CD8-positive, alpha-beta memory T cell (primary cell): ENCODE results near the gene PABPN1. TPM values are rescaled to one million over a fixed set of nuclear protein-coding genes. Genes with fewer than 3 reads are reported as not detected.
"Not testable (repeated sequence)": the region's sequence is repeated elsewhere in the genome, so short reads cannot be mapped to it uniquely, and the experiment has no call there.

ENCODE experiments used
- CTCF ChIA-PET: fragments of 350-600 bp; sonication (Branson Sonifier 250); formaldehyde crosslinking; loops from one replicate; lab custom pipeline; 2021; ENCODE audit warnings: antibody characterized with exemption; lab: Charles Lee
- POLR2A ChIA-PET: fragments of 350-600 bp; sonication (Branson Sonifier 250); formaldehyde crosslinking; loops from one replicate; lab custom pipeline; 2021; ENCODE audit warnings: antibody characterized with exemption; lab: Charles Lee
- DNase-seq, 5 donors: peaks; one replicate each; pipeline versions ENCODE4 v3.0.0 to v3.0.0-alpha.2; 2020 to 2022; ENCODE audit warnings: mixed read lengths in 1 of 5
- H3K27ac ChIP-seq: one replicate; pipeline ENCODE4 v1.7.0; 2013; ENCODE audit warnings: low read depth, mild to moderate bottlenecking, low read length, moderate library complexity
- H3K27me3 ChIP-seq: 2 replicates; pipeline ENCODE4 v1.7.0; 2013; ENCODE audit warnings: low read length, mild to moderate bottlenecking; ENCODE audit not compliant: insufficient read depth, poor library complexity, severe bottlenecking
- H3K36me3 ChIP-seq: 2 replicates; pipeline ENCODE4 v1.7.0; 2013; ENCODE audit warnings: mild to moderate bottlenecking, low read length, moderate library complexity; ENCODE audit not compliant: insufficient read depth
- H3K4me1 ChIP-seq: 2 replicates; pipeline ENCODE4 v1.7.0; 2013; ENCODE audit warnings: mild to moderate bottlenecking, low read length, moderate library complexity; ENCODE audit not compliant: insufficient read depth
- H3K4me3 ChIP-seq: 2 replicates; pipeline ENCODE4 v1.7.0; 2013; ENCODE audit warnings: mild to moderate bottlenecking, low read length
- H3K9me3 ChIP-seq: 2 replicates; pipeline ENCODE4 v1.7.0; 2013; ENCODE audit warnings: mild to moderate bottlenecking, low read length
- H3K27ac Mint-ChIP-seq, 8 donors: one replicate each; pipeline ENCODE4 v1.8.0; 2020 to 2021; ENCODE audit warnings: mixed read lengths in 8 of 8, mild to moderate bottlenecking in 6 of 8, inconsistent platforms in 3 of 8, moderate library complexity in 3 of 8
- H3K27me3 Mint-ChIP-seq, 2 donors: one replicate each; pipeline ENCODE4 v1.8.0; 2020 to 2021; ENCODE audit warnings: mixed read lengths in 2 of 2, mild to moderate bottlenecking in 1 of 2, moderate library complexity in 1 of 2
- H3K36me3 Mint-ChIP-seq, 3 donors: one replicate each; pipeline ENCODE4 v1.8.0; 2020 to 2021; ENCODE audit warnings: mixed read lengths in 3 of 3, inconsistent platforms in 1 of 3, mild to moderate bottlenecking in 1 of 3
- H3K4me1 Mint-ChIP-seq, 3 donors: one replicate each; pipeline ENCODE4 v1.8.0; 2020 to 2021; ENCODE audit warnings: mixed read lengths in 3 of 3, inconsistent platforms in 1 of 3, mild to moderate bottlenecking in 1 of 3
- H3K4me3 Mint-ChIP-seq, 7 donors: one replicate each; pipeline ENCODE4 v1.8.0; 2020 to 2021; ENCODE audit warnings: mixed read lengths in 7 of 7, mild to moderate bottlenecking in 6 of 7, moderate library complexity in 4 of 7, inconsistent platforms in 2 of 7
- H3K9me3 Mint-ChIP-seq, 5 donors: one replicate each; pipeline ENCODE4 v1.8.0; 2020 to 2022; ENCODE audit warnings: mixed read lengths in 5 of 5, mild to moderate bottlenecking in 3 of 5, moderate library complexity in 2 of 5, inconsistent platforms in 1 of 5
- polyA plus RNA-seq: library from polyadenylated mRNA; unstranded; fragments of 300-500 nt; fragmentation: Illumina TruSeq; gene quantifications from one replicate; pipeline ENCODE4 v1.2.3, GENCODE V29; 2021
- total RNA-seq, 2 experiments: library from RNA; stranded (reverse); gene quantifications; one replicate each; pipeline ENCODE4 v1.2.3, GENCODE V29; 2021

Gene PABPN1
- total and polyA plus RNA-seq, 3 experiments from 2014 or later = 125 to 308 (median 308) TPM

- peaks cover 20% of the 10 kb centered on the region for H3K36me3 ChIP-seq
- H3K4me3 Mint-ChIP-seq = peak overlapping the region in 1 of 7 donors; percentile 35
- H3K4me3 ChIP-seq = no peak overlapping the region
- H3K36me3 Mint-ChIP-seq = peaks cover 0 to 44% (median 6%) of the 10 kb centered on the region in 3 donors
- peaks cover 26 to 33% (median 28%) of the 10 kb centered on the region in 3 donors for H3K4me1 Mint-ChIP-seq
- H3K9me3 Mint-ChIP-seq = no peaks in the 10 kb centered on the region
- ChIA-PET CTCF (no interaction called here), POLR2A (no interaction called here)
- no peak overlapping the region for H3K27ac ChIP-seq
- H3K27me3 Mint-ChIP-seq = peaks cover 0 to 3% of the 10 kb centered on the region in 2 donors
- H3K4me1 ChIP-seq = peaks cover 20% of the 10 kb centered on the region
- H3K9me3 ChIP-seq = no peaks in the 10 kb centered on the region
- DNase-seq = no peak
- H3K27ac Mint-ChIP-seq = peak overlapping the region in 2 of 8 donors; percentile 7 to 88
- no peaks in the 10 kb centered on the region for H3K27me3 ChIP-seq
These were observed 3.7 kb downstream of the PABPN1 start for GRCh38 chr14:23324993-23325392.

- CTCF ChIA-PET = interaction anchor here (1.2 to 2.5 kb wide), 2 partner anchors 53 to 61 kb away, joined by 5 to 23 read pairs; no protein-coding TSS in a partner anchor
- peak overlapping the region in 3 of 8 donors; percentile 22 to 56 (median 46) for H3K27ac Mint-ChIP-seq
- DNase-seq, H3K9me3 ChIP-seq, H3K9me3 Mint-ChIP-seq, POLR2A ChIA-PET, H3K27ac ChIP-seq, H3K27me3 ChIP-seq, H3K4me3 ChIP-seq, H3K27me3 Mint-ChIP-seq: not testable (repeated sequence)
- peaks cover 0 to 44% (median 6%) of the 10 kb centered on the region in 3 donors for H3K36me3 Mint-ChIP-seq
- Histone ChIP-seq H3K36me3 (peaks cover 20% of the 10 kb centered on the region), H3K4me1 (peaks cover 13% of the 10 kb centered on the region)
- peaks cover 19 to 25% (median 20%) of the 10 kb centered on the region in 3 donors for H3K4me1 Mint-ChIP-seq
- H3K4me3 Mint-ChIP-seq = peak overlapping the region in 1 of 7 donors; percentile 0
These were observed 4.5 kb downstream of the PABPN1 start for GRCh38 chr14:23325746-23326145.

GRCh38 chr14:23326491-23327332 is 5.5 kb downstream of the PABPN1 start:
- peak overlapping the region in 1 of 7 donors; percentile 31 for H3K4me3 Mint-ChIP-seq
- H3K27me3 Mint-ChIP-seq = peaks cover 0 to 3% of the 10 kb centered on the region in 2 donors
- peak overlapping the region in 2 of 8 donors; percentile 22 to 41 for H3K27ac Mint-ChIP-seq
- peaks cover 17 to 24% (median 19%) of the 10 kb centered on the region in 3 donors for H3K4me1 Mint-ChIP-seq
- no peak overlapping the region for H3K4me3 ChIP-seq
- H3K9me3 Mint-ChIP-seq = no peaks in the 10 kb centered on the region
- peaks cover 0 to 42% (median 6%) of the 10 kb centered on the region in 3 donors for H3K36me3 Mint-ChIP-seq
- H3K27ac ChIP-seq = no peak overlapping the region
- ChIA-PET POLR2A (no interaction called here), CTCF (interaction anchor here (1.1 to 2.5 kb wide), 9 partner anchors 9 to 68 kb away, joined by 3 to 23 read pairs (median 5); partner anchors contain the start of genes HOMEZ and PPP1R3E)
- H3K27me3 ChIP-seq = no peaks in the 10 kb centered on the region
- H3K36me3 ChIP-seq = peaks cover 20% of the 10 kb centered on the region
- H3K9me3 ChIP-seq = no peaks in the 10 kb centered on the region
- no peak for DNase-seq
- peaks cover 13% of the 10 kb centered on the region for H3K4me1 ChIP-seq

GRCh38 chr14:23327947-23328744 is 6.9 kb downstream of the PABPN1 start:
- H3K9me3 ChIP-seq = no peaks in the 10 kb centered on the region
- ChIA-PET CTCF (interaction anchor here (1.0 to 2.5 kb wide), 4 partner anchors 51 to 215 kb away, joined by 3 to 23 read pairs (median 4); no protein-coding TSS in a partner anchor), POLR2A (interaction anchor here (0.6 kb wide), 3 partner anchors 142 to 1742 kb away, joined by 4 to 7 read pairs (median 6); partner anchors contain the start of gene NGDN)
- no peaks in the 10 kb centered on the region for H3K27me3 ChIP-seq
- Mint-ChIP-seq H3K9me3 (no peaks in the 10 kb centered on the region), H3K27me3 (peaks cover 0 to under 1% of the 10 kb centered on the region in 2 donors), H3K36me3 (peaks cover 0 to 29% (median 3%) of the 10 kb centered on the region in 3 donors), H3K4me3 (peak overlapping the region in 1 of 7 donors; percentile 46), H3K4me1 (peaks cover 4 to 11% (median 6%) of the 10 kb centered on the region in 3 donors), H3K27ac (peak overlapping the region in 2 of 8 donors; percentile 37 to 38)
- H3K27ac ChIP-seq = no peak overlapping the region
- H3K4me1 ChIP-seq = peaks cover 2% of the 10 kb centered on the region
- H3K4me3 ChIP-seq = no peak overlapping the region
- DNase-seq = peak; percentile 37 to 74 (median 47)
- H3K36me3 ChIP-seq = peaks cover 17% of the 10 kb centered on the region

GRCh38 chr14:23335623-23336022 is 14.4 kb downstream of the PABPN1 start:
- Mint-ChIP-seq H3K27me3 (peaks cover 11 to 52% of the 10 kb centered on the region in 2 donors), H3K9me3 (peaks cover 0 to 4% (median 0%) of the 10 kb centered on the region in 5 donors), H3K4me3 (no peak overlapping the region), H3K36me3 (peaks cover 0 to 3% (median 0%) of the 10 kb centered on the region in 3 donors), H3K4me1 (no peaks in the 10 kb centered on the region), H3K27ac (no peak overlapping the region)
- no peaks in the 10 kb centered on the region for H3K27me3 ChIP-seq
- POLR2A ChIA-PET = no interaction called here
- no peak overlapping the region for H3K4me3 ChIP-seq
- H3K9me3 ChIP-seq = no peaks in the 10 kb centered on the region
- no peak for DNase-seq
- CTCF ChIA-PET = interaction anchor here (1.0 kb wide), 1 partner anchor 9 kb away, joined by 5 read pairs; no protein-coding TSS in a partner anchor
- H3K27ac ChIP-seq = no peak overlapping the region
- no peaks in the 10 kb centered on the region for H3K4me1 ChIP-seq
- H3K36me3 ChIP-seq = no peaks in the 10 kb centered on the region

- no peak overlapping the region for H3K4me3 Mint-ChIP-seq
- H3K36me3 ChIP-seq = no peaks in the 10 kb centered on the region
- H3K27ac ChIP-seq = no peak overlapping the region
- H3K4me1 Mint-ChIP-seq = no peaks in the 10 kb centered on the region
- H3K4me3 ChIP-seq = no peak overlapping the region
- no peaks in the 10 kb centered on the region for H3K4me1 ChIP-seq
- H3K9me3 Mint-ChIP-seq = peaks cover 0 to 4% (median 0%) of the 10 kb centered on the region in 5 donors
- peaks cover 11 to 69% of the 10 kb centered on the region in 2 donors for H3K27me3 Mint-ChIP-seq
- POLR2A ChIA-PET = no interaction called here
- peaks cover 0 to 3% (median 0%) of the 10 kb centered on the region in 3 donors for H3K36me3 Mint-ChIP-seq
- CTCF ChIA-PET = interaction anchor here (1.1 kb wide), 1 partner anchor 40 kb away, joined by 3 read pairs; no protein-coding TSS in a partner anchor
- H3K27me3 ChIP-seq = no peaks in the 10 kb centered on the region
- H3K27ac Mint-ChIP-seq = no peak overlapping the region
- H3K9me3 ChIP-seq = no peaks in the 10 kb centered on the region
- DNase-seq = no peak
These were observed 18.4 kb downstream of the PABPN1 start for GRCh38 chr14:23339506-23340268.

GRCh38 chr14:23344481-23344880 is 23.2 kb downstream of the PABPN1 start:
- no peak for DNase-seq

More at GRCh38 chr14:23344481-23344880, 23.2 kb downstream of the PABPN1 start:
- ChIA-PET CTCF (interaction anchor here (0.7 kb wide), 1 partner anchor 15 kb away, joined by 3 read pairs; no protein-coding TSS in a partner anchor), POLR2A (no interaction called here)
- Mint-ChIP-seq H3K9me3 (peaks cover 0 to 3% (median 0%) of the 10 kb centered on the region in 5 donors), H3K4me3 (no peak overlapping the region), H3K27ac (no peak overlapping the region), H3K36me3 (no peaks in the 10 kb centered on the region), H3K4me1 (no peaks in the 10 kb centered on the region), H3K27me3 (peaks cover 8 to 40% of the 10 kb centered on the region in 2 donors)
- Histone ChIP-seq H3K4me1 (no peaks in the 10 kb centered on the region), H3K4me3 (no peak overlapping the region), H3K36me3 (no peaks in the 10 kb centered on the region), H3K27me3 (no peaks in the 10 kb centered on the region), H3K9me3 (no peaks in the 10 kb centered on the region), H3K27ac (no peak overlapping the region)
